NCI-H2196 (cell line): ENCODE data around the gene CAPZA1.

Experiments
- DNase-seq: peaks from one replicate; lab custom pipeline; 2025; ENCODE audit not compliant: unreplicated experiment; lab: John Stamatoyannopoulos, UW

The CAPZA1 gene

GRCh38 chr1:112675728-112676381 lies 56.2 kb downstream of the CAPZA1 start:
- no peak for DNase-seq

DNA sequence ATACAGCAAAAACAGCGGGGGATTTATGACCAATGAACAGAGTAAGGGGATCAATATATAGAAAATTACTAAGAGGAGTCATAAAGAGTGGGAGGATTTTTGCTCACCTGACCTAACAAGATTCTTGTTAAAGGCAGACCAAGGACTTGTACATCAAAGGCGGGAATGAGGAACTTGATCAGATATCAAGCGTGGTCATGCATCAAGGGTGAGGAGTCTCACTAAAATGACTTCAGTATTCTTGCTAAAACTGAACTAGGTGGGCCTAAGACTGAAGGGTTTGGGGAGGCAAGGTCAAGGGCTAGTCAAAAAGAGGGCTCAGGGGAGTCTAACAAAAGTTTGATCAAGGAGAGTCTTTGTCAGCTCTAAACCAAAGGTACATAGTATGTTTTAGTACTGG lies 56.9 kb downstream of the CAPZA1 start:
- DNase-seq, result no peak

GRCh38 chr1:112677501-112677900 lies 57.9 kb downstream of the CAPZA1 start:
- DNase-seq, result no peak

GRCh38 chr1:112678605-112679004 lies 59.0 kb downstream of the CAPZA1 start:
- DNase-seq, result no peak

DNA sequence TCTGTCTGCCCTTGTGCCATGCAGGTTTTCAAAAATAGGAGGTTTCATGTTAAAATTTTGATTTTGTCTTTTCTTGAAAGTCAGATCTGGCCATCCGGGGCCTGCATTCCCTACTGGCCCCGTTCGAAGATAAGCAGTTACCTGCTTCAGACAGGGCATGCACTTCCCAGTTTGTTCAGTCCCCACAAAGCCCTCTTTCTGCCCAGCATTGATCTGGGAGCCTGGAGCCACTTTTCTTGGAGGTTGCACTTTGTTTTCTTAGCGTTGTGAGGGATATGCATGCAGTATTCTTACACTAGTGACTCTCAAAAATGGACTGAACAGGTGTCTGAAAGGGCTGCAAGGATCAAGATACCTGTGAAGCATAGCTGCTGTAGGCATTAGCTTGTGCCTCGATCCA lies 66.3 kb downstream of the CAPZA1 start:
- no peak for DNase-seq

DNA sequence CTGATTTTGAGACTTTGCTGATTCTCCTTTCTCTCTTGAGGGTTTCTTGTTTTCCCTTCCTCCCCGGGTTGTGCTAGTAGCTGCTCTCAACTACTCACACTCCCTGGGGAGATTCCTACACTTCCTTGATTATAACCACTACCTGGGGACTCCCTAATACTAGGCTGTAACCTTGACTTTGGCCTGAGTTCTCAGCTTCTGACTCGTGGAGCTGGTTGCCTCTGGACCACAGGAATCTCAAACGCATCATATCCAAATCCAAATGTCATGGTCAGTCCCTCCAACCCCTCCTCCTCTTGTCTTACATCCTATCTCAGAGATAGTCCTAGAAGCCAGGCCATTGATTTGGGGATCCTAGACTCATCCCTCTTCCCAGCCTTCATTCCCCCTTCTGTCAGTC lies 66.8 kb downstream of the CAPZA1 start:
- DNase-seq, result no peak

DNA sequence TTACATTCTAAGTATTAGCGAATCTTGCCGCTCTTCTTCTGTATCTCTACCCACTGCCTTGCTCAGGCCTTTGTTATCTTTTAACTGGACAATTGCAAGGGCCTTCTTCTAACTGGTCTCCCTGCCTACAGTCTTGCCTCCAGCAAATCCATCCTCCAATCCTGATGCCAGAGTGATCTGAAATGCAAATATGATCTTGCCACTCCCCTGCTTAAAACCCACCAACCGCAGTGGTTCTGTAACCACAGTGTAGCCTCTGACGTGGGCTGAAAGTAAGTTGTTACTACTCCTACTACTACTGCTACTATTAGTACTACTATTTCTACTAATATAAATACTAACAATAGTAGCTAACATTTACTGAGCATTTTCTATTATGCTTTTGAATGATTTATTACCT lies 67.2 kb downstream of the CAPZA1 start:
- DNase-seq, result no peak

DNA sequence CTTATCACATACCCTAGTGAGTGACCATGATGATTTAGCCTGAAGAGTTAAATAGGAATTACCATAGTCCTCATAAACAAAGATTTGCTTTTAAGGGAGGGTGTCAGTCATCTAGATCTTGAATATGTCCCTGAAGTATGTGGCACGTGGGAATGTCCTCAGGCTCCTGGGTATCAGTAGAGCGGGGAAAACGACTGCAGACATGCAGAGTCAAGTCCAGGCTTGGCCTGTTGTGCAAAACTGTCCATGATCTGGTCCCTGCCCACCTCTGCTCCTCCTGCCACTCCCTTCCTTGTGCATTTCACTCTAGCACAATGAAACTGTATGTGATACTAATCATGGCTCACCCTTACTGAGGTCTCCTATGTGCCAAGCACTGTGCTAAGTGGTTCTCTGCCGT lies 67.7 kb downstream of the CAPZA1 start:
- DNase-seq, result no peak

GRCh38 chr1:112687785-112688496 lies 68.3 kb downstream of the CAPZA1 start:
- peak; percentile 36 for DNase-seq

DNA sequence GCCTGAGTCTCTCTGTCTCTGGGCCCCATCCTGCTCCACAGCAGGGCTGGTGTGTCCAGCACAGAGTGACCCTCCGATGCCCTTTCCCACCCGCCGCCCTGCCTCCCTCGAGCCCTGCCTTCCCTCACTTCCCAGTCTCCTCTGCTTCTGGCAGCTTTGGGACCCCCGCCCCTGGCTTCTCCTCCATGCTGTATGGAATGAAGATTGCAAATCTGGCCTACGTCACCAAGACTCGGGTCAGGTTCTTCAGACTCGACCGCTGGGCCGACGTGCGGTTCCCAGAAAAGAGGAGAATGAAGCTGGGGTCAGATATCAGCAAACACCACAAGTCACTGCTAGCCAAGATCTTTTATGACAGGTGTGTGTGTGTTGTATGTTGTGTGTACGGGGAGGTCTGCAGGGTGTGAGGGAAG lies 69.2 kb downstream of the CAPZA1 start:
- peak; percentile 68 for DNase-seq

- DNase-seq, result no peak
These were observed 69.7 kb downstream of the CAPZA1 start for GRCh38 chr1:112689196-112689841.

DNA sequence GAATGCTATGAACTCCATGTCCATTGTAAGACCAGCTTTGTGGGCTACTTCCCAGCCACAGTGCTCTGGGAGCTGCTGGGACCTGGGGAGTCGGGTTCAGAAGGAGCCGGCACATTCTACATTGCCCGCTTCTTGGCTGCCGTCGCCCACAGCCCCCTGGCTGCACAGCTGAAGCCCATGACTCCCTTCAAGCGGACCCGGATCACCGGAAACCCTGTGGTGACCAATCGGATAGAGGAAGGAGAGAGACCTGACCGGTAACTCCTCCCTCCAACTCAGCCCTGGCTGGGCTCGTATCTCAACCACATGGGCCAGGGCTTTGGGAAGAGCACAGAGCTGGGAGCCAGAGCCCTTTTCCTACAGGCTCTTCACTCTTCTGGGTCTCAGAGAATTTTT lies 70.2 kb downstream of the CAPZA1 start:
- no peak for DNase-seq

DNA sequence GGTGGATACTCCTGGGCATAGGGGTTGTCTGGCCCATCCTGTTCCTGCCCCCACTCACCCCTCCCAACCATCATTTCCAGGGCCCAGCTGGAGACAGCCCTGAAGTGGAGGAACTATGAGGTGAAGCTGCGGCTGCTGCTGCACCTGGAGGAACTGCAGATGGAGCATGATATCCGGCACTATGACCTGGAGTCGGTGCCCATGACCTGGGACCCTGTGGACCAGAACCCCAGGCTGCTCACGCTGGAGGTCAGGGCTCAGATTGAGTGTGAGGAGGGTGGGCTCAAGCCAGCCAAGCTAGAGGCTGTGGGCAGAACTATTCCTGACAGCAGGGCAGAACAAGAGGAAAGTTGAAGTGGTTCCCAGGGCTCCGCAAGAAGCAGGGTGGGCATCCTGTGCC lies 73.0 kb downstream of the CAPZA1 start:
- DNase-seq, result no peak

DNA sequence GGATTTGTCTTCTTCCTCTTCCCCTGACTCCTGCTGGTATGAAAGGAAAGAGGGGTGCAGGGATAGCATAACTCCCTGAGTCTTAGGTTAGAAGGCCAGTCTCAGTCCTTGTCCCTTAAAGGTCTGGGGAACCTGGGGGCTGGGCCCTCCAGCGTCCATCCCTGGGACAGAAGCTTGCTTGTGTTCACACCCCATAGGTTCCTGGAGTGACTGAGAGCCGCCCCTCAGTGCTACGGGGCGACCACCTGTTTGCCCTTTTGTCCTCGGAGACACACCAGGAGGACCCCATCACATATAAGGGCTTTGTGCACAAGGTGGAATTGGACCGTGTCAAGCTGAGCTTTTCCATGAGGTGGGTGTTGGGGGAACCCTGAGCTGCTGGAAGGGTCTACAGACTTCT lies 74.2 kb downstream of the CAPZA1 start:
- no peak for DNase-seq

- no peak for DNase-seq
These were observed 74.8 kb downstream of the CAPZA1 start for GRCh38 chr1:112694363-112694929.

DNA sequence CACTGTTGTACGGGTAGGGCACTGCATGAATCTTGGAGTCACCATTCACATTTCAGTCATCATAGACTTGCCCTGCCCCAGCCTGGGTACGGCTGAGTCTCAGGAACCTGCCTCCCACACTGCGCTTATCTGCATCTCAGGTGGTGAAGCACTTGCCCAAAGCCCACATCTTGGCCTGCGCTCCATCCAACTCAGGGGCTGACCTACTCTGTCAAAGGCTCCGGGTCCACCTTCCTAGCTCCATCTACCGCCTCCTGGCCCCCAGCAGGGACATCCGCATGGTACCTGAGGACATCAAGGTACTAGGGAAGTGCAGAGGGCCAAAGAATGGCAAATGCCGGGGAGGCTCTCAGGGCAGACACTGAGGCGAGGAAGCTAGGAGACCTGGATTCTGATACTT lies 75.6 kb downstream of the CAPZA1 start:
- no peak for DNase-seq

DNA sequence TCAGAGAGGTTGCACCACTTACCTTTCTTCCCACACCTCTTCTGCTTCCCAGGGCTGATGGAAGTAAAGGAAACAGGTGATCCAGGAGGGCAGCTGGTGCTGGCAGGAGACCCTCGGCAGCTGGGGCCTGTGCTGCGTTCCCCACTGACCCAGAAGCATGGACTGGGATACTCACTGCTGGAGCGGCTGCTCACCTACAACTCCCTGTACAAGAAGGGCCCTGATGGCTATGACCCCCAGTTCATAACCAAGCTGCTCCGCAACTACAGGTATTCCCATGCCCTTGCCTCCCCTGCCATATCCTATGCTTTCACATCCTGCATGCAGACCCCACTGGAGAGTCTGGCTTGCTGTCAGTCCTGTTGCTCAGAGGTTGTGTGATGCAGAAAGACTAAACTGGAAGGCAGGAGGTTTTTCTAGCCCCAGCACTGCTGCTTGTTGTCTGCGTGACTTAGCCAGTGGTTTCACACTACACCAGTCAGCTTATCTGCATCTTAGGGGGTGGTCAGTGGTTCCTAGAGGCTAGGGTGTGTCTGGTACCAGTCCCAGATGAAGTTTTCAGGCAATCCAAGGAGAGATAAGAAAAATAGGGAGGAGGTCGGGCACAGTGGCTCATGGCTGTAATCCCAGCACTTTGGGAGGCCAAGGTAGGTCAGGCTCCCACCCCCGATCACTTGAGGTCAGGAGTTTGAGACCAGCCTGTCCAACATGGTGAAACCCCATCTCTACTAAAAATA lies 77.1 kb downstream of the CAPZA1 start:
- no peak for DNase-seq

GRCh38 chr1:112697781-112698201 lies 78.2 kb downstream of the CAPZA1 start:
- DNase-seq, result no peak

DNA sequence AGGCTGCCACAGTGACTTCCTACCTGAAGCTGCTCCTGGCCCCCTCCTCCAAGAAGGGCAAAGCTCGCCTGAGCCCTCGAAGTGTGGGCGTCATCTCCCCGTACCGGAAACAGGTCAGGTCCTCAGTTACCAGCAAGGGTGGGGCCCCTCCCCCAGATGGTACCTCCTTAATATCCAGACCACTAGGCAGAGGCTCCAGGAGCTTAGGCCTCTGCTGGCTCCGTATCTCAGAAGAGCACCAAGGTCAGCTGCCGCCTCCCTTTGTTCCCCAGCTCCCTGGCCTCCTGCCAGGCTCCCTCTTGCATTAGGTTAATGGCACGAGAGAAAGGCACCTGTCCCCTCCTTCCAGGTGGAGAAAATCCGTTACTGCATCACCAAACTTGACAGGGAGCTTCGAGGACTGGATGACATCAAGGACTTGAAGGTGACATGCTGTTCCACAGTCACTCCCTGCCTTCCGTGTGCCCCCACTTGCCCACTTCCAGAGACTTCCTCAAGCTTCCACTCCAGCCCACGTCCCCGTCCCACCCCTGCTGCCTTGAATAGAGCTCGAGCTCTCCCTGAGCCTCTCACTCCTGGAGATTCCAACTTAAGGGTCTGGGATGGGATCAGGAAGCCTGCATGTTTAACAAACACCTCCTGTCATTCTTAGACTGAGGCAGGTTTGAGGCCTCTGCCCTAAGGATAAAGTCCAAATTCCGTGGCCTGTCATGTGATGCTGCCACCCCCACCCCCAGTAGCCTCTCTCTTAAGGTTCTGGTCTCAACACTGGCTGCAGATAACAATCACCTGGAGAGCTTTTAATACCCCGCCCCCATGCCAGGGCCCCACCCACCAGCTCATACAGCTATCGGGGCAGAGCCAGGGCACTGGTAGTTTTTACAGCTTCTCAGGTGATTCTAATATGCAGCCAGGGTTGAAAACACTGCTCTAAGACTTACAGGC lies 79.0 kb downstream of the CAPZA1 start:
- DNase-seq, result peak; percentile 91

GRCh38 chr1:112699425-112700144 lies 80.0 kb downstream of the CAPZA1 start:
- DNase-seq, result no peak
